ENCODE data around the gene TESK2. TPM values are rescaled to one million over a fixed set of nuclear protein-coding genes. Genes with fewer than 3 reads are reported as not detected.

TESK2 gene
- total and polyA plus RNA-seq, 2 of the 13 experiments (the other 11 are each of a cell fraction or from before 2014, with no cell fraction given) = 5.5 to 9.6 TPM

- TF ChIP-seq, protein P1, sequence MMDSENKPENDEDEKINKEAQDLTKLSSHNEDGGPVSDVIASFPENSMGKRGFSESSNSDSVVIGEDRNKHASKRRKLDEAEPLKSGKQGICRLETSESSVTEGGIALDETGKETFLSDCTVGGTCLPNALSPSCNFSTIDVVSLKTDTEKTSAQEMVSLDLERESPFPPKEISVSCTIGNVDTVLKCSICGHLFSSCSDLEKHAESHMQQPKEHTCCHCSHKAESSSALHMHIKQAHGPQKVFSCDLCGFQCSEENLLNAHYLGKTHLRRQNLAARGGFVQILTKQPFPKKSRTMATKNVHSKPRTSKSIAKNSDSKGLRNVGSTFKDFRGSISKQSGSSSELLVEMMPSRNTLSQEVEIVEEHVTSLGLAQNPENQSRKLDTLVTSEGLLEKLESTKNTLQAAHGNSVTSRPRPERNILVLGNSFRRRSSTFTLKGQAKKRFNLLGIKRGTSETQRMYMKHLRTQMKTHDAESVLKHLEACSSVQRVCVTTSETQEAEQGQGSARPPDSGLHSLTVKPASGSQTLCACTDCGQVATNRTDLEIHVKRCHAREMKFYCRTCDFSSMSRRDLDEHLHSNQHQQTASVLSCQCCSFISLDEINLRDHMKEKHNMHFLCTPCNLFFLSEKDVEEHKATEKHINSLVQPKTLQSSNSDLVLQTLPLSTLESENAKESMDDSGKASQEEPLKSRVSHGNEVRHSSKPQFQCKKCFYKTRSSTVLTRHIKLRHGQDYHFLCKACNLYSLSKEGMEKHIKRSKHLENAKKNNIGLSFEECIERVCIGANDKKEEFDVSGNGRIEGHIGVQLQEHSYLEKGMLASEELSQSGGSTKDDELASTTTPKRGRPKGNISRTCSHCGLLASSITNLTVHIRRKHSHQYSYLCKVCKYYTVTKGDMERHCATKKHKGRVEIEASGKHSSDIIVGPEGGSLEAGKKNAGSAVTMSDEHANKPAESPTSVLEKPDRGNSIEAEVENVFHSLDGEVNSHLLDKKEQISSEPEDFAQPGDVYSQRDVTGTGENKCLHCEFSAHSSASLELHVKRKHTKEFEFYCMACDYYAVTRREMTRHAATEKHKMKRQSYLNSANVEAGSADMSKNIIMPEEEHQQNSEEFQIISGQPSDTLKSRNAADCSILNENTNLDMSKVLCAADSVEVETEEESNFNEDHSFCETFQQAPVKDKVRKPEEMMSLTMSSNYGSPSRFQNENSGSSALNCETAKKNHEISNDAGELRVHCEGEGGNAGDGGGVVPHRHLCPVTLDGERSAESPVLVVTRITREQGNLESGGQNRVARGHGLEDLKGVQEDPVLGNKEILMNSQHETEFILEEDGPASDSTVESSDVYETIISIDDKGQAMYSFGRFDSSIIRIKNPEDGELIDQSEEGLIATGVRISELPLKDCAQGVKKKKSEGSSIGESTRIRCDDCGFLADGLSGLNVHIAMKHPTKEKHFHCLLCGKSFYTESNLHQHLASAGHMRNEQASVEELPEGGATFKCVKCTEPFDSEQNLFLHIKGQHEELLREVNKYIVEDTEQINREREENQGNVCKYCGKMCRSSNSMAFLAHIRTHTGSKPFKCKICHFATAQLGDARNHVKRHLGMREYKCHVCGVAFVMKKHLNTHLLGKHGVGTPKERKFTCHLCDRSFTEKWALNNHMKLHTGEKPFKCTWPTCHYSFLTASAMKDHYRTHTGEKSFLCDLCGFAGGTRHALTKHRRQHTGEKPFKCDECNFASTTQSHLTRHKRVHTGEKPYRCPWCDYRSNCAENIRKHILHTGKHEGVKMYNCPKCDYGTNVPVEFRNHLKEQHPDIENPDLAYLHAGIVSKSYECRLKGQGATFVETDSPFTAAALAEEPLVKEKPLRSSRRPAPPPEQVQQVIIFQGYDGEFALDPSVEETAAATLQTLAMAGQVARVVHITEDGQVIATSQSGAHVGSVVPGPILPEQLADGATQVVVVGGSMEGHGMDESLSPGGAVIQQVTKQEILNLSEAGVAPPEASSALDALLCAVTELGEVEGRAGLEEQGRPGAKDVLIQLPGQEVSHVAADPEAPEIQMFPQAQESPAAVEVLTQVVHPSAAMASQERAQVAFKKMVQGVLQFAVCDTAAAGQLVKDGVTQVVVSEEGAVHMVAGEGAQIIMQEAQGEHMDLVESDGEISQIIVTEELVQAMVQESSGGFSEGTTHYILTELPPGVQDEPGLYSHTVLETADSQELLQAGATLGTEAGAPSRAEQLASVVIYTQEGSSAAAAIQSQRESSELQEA (CRISPR knock-in tag; IDR thresholded peaks at IDR 0.05; ENCODE audit: not compliant biosample characterization) = peak; percentile 44
- peak; percentile 63; the same call in 1 of the 2 replicates for TF ChIP-seq ZNF414 (CRISPR knock-in tag; IDR thresholded peaks at IDR 0.05)
- TF ChIP-seq ZNF24 (IDR thresholded peaks at IDR 0.05) = no peak
- TF ChIP-seq ZSCAN22 (CRISPR knock-in tag; IDR thresholded peaks at IDR 0.05) = no peak
- TF ChIP-seq, protein P2, sequence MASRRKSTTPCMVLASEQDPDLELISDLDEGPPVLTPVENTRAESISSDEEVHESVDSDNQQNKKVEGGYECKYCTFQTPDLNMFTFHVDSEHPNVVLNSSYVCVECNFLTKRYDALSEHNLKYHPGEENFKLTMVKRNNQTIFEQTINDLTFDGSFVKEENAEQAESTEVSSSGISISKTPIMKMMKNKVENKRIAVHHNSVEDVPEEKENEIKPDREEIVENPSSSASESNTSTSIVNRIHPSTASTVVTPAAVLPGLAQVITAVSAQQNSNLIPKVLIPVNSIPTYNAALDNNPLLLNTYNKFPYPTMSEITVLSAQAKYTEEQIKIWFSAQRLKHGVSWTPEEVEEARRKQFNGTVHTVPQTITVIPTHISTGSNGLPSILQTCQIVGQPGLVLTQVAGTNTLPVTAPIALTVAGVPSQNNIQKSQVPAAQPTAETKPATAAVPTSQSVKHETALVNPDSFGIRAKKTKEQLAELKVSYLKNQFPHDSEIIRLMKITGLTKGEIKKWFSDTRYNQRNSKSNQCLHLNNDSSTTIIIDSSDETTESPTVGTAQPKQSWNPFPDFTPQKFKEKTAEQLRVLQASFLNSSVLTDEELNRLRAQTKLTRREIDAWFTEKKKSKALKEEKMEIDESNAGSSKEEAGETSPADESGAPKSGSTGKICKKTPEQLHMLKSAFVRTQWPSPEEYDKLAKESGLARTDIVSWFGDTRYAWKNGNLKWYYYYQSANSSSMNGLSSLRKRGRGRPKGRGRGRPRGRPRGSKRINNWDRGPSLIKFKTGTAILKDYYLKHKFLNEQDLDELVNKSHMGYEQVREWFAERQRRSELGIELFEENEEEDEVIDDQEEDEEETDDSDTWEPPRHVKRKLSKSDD (CRISPR knock-in tag; IDR thresholded peaks at IDR 0.05; ENCODE audit: low read depth) = 0 out of 2 replicates have a peak, but pooled peaks have one; percentile 4
- peak; percentile 74 for TF ChIP-seq ZNF501 (CRISPR knock-in tag; IDR thresholded peaks at IDR 0.05)
- TF ChIP-seq ZNF280D (CRISPR knock-in tag; IDR thresholded peaks at IDR 0.05) = no peak
- no peak for TF ChIP-seq TRIM24 (CRISPR knock-in tag; IDR thresholded peaks at IDR 0.05)
- TF ChIP-seq, protein P3, sequence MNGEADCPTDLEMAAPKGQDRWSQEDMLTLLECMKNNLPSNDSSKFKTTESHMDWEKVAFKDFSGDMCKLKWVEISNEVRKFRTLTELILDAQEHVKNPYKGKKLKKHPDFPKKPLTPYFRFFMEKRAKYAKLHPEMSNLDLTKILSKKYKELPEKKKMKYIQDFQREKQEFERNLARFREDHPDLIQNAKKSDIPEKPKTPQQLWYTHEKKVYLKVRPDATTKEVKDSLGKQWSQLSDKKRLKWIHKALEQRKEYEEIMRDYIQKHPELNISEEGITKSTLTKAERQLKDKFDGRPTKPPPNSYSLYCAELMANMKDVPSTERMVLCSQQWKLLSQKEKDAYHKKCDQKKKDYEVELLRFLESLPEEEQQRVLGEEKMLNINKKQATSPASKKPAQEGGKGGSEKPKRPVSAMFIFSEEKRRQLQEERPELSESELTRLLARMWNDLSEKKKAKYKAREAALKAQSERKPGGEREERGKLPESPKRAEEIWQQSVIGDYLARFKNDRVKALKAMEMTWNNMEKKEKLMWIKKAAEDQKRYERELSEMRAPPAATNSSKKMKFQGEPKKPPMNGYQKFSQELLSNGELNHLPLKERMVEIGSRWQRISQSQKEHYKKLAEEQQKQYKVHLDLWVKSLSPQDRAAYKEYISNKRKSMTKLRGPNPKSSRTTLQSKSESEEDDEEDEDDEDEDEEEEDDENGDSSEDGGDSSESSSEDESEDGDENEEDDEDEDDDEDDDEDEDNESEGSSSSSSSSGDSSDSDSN (CRISPR knock-in tag; IDR thresholded peaks at IDR 0.05) = peak; percentile 46; the same call in 1 of the 2 replicates
- TF ChIP-seq ZSCAN20 (CRISPR knock-in tag; IDR thresholded peaks at IDR 0.05; ENCODE audit: borderline replicate concordance) = no peak
Observed at GRCh38 chr1:45304311-45305081, 186.5 kb downstream of the TESK2 start (continued).
